IPS DF 4.7 (cell line): ENCODE data around the gene AUTS2.

Source experiments
- DNase-seq: peaks from one replicate; pipeline ENCODE4 v3.0.0-alpha.2; 2013; ENCODE audit warnings: low spot score; ENCODE audit errors: extremely low read depth

Gene AUTS2

DNA sequence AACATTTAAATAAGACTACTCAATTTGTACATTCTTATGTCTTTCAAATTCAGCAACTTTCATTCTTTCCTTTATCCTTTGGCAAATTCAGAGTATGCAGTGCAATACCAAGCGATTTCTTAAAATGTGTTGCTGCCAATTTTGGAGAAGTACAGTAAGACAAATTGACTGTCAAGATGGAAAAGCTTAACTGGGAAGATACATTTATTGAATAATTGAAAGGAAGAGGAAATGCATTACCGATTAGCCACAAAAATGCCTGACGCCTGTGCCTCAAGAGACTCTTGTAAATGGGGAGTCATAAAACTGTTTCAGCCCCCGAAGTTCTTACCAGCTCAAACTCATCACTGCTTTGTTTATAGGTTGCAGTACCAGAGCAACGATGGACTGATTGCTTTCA lies 1160.4 kb downstream of the AUTS2 start:
- DNase-seq, result no peak

DNA sequence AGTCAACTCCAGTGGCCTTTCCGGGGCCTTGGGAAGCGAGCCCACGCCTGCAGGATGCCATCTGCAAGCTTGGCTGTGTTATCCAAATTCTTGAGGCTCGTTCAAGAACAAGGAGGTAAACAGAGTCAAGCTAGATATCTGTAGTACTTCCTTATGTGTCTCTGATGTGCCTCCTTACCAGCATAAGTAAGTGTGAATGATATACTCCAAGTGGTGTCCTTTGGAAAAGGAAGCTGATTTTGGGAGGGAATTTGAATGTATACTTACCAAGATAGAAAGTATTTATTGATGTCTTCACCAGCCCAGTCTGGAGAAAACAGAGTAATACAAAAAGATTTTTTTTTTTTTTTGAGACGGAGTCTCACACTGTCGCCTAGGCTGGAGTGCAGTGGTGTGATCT lies 1161.4 kb downstream of the AUTS2 start:
- no peak for DNase-seq

DNA sequence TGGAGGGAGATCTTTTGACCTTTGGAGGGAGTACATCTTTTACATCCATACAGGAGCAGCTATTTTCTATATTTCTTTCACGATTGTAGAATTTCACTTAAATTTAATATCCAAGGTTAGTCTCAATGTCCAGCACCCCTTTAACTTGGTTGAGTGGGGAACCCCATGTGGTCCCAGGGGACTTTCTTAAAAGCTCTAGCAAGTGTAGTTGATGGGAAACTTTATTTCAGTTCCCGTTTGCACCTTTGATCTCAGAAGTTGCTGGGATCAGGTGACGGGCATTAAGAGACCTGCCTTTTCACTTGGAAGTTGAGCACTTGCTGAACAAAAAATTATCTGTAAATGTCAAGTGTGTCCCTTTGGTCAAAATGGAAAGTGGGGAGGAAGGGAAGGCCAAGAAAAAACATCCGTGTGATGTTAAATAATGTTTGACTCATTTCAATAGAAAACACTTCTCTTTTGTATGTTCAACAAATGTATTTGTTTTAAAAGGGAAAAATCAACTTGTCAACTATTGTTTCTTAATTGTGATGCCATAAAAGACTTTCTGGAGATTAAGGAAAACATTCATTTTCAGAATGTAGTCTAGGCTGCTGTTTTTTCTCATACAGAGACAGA lies 1163.5 kb downstream of the AUTS2 start:
- no peak for DNase-seq

DNA sequence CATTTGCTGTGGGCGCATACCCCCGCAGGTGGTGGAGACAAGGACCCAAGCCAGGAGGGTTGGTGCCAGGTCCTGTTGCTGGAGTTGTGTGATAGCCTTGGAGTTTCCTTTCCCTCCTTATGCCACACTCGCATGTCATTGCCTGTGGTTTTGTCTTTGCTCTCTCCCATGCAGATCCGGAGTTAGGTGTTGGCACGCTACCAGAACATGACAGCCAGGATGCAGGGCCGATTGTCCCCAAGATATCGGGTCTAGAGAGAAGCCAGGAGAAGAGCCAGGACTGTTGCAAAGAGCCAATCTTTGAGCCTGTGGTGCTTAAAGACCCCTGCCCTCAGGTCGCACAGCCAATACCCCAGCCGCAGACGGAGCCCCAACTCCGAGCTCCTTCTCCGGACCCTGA lies 1164.4 kb downstream of the AUTS2 start:
- no peak for DNase-seq

DNA sequence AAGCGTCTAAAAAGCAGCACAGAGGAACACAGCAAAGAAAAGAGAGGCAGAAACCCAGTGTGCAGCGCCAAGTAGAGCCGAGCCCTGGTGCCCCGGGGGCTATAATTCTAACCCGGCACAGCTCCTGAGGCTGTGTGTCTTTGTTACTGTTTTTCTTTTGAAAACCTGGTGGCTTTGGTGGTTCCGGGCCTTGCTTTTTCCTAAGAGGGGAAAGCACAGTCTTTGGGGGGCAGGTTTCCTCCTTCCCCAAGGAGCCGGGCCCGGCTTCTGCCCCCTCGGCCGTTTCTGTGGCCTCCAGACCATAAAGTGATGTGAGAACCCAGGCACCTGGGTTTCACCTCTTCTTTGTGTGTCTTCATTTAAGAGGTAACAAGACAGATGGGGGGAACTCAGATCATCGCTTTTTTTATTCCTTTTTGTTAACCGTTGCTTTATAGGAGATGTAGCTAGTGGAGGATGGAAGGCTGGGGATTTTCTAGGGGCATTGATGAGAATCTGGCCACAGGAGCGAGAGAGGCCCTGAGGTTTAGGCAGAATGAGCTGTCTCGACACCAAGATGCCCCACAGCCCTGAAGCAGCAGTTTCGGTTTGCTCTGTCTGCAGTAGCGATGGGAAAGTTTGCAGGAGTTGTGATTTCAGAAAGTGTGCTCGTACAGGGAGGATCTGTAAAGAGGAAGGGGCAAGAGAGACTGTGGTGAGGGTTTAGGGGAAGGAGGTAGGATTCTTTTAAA lies 1165.9 kb downstream of the AUTS2 start:
- no peak for DNase-seq

DNA sequence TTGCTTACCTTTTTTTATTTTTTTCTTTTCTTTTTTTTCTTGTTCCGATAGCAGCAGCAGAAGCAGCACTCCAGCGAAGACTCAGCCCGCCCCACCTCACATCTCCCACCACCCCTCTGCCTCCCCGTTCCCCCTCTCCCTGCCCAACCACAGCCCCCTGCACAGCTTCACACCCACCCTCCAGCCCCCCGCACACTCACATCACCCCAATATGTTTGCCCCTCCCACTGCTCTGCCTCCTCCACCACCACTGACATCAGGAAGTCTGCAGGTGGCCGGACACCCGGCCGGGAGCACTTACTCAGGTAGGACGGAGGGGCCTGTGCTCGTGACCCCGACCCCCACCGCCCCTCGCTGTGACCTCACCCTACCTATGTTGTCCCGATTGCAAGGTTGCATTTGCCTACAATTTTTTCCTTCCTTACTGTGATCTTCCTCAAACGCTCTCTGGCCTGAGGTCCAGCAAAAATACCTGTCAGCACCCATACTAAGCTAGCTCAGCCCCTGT lies 1166.5 kb downstream of the AUTS2 start:
- no peak for DNase-seq

DNA sequence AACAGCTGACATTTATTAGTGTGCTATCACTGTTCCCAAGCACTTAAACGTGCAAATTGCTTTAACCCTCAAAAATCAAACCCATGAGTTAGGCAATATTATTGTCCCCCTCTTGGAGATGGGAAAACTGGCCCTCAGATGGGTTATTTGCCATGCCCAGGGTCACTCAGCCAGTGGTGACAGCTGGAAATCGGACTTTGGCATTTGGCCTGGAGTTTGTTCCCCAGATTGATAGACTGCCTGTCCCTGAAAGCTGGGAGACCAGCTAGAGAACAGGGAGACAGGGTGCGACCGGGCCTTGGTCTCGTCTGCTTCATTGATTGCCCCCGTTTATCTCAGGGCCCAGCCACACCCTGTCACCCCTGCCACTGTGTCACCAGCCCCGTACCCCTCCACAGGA lies 1167.4 kb downstream of the AUTS2 start:
- no peak for DNase-seq

DNA sequence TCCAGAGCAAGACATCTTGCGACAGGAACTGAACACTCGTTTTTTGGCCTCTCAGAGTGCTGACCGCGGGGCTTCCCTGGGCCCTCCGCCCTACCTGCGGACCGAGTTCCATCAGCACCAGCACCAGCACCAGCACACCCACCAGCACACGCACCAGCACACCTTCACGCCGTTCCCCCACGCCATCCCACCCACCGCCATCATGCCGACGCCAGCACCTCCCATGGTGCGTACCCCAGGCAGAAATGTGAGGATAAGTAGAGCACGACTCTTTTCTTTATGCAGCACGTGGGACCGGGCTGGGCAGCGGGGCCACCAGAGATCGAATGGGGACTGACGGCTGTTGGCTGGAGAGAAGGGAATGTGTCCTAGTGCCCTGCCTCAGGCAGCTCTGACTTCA lies 1167.8 kb downstream of the AUTS2 start:
- DNase-seq, result no peak

DNA sequence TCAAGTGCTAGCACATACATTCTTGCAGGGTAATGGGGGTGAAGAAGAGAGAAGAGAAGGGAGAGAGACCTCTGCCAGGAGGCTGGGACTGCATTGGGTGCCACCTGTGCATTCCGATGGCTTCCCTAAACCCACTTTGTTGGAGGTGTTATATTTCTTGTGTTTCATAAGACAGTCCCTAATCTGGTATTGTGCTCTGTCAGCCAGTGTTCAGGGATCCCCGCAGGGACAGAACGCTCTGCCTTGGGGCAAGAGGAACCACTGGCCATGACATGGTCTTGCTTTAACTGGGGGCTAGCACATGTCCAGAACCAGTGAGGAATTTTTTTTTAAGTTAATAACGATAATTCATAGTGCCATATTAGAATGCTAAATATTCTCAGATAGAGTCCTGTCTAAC lies 1168.4 kb downstream of the AUTS2 start:
- no peak for DNase-seq

DNA sequence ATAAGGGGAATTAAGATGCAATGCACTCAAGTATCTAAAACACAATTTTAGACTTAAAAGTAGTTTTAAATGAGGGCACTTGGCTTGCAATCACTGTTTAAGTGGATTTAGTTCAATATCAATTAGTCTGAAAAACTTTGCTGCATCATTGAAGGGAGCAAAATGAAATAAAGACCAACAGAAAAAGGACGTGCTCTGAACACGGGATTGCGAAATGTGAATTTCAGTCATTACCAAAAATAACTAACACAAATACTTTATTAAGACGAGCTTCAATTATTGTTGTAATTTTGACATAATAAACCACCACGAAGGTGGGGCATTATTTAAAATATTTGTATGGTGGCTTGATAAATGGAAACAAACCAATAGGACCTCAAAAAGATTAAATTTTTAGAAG lies 1171.9 kb downstream of the AUTS2 start:
- no peak for DNase-seq

DNA sequence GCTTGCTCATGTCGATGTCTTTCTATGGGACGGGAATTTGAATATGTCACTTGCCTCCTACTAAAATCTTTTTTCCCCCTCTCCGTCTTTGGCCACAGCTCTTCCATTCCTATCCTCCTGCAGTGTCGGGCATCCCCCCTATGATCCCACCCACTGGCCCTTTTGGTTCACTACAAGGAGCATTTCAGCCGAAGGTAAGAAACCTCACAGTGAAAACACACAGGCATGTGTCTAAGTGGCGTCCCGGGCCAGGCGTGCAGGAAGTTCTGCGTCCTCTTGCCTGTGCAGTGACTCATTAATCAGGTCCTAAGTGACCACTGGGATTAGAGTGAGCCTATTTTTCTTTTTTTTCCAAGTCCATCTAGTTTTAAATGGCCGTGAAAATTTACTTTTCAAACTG lies 1173.2 kb downstream of the AUTS2 start:
- DNase-seq, result no peak

DNA sequence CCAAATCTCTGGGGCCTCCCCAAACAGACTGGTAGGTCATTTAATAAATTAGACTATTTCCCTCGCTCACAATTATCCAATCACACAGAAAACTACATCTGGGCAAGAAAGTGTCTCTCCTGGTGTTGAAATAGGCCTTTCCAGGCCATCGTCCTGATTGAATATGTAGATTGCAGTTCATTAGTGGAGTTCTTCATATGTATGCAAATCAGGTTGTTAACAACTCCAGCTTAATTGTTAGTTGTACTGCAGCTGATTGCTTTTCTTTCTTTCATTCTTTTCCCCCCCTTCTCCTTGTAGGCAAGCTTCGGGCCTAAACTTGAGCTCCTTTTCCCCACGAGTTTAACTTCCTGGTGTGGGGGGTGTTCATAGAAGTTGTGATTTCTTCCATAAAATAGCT lies 1174.6 kb downstream of the AUTS2 start:
- no peak for DNase-seq

DNA sequence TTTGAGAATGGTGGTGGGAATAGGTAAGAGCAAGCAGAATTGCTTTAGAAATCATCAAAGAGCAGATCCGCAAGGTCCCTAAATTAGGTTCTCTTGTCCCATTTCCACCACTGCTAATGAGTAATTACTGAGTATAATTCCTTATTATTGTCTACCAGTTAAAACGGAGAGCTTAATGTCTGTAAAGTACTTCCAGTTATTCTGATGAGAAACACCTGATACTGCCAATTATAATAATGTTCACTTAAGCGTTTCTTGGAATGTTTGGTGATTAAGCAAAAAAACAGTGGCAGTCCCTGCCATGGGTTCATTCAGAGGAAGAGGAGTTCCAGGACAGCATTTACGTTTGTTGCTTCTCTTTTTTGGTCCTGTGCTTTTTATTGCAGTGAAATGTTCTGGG lies 1175.1 kb downstream of the AUTS2 start:
- no peak for DNase-seq

DNA sequence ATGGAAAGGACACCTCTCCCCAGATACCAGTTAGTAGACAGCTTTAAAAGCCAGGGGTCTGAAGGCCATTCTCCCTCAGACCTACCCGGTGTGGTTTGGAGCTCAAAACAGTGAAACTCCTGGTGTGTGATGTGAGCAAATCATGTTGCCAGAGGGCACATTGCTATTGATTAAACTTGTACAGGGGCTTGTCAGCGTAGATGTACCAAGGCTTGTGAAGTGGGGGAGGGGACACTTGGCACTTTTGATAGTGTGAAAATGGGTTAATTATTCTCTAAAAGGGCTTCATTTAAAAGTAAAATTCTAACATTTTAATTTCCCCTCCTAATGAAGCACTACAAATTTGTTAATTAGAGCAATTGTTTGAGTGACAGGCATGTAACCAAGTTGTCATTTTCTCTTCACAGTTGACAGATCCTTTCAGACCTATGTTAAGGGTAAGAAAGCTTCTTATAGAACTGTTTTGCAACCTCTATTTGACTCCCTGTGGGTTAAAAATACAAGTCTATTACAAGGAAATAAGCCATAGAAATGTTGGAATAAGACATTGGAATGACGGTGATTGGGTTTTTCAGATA lies 1176.8 kb downstream of the AUTS2 start:
- DNase-seq, result no peak

DNA sequence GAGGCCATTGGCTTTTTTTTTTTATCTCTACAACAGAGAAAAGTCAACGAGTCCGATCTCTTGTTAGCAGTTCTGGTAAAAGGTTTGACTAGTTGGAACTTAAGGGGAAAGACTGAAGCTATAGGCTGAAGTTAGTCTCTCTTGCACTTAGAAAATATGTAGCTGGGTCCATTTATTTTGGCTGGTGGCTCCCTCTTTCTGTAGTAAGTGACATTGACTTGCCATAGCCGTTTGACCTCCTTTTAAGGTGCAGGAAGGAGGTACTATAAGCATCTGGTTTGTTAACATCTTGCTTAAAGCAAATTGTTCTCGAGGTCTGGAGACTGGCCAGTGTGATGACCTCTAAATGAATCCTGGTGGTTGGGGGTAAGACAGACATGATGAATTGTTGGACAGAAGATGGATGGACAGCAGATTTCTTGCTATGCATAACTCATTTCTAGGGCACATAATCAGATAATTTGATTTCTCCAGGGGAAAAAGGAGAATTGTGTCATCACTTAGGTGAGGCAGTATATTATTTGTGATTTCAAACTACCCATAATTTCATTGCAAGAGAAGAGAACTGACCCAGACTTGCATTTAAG lies 1177.4 kb downstream of the AUTS2 start:
- DNase-seq, result no peak

DNA sequence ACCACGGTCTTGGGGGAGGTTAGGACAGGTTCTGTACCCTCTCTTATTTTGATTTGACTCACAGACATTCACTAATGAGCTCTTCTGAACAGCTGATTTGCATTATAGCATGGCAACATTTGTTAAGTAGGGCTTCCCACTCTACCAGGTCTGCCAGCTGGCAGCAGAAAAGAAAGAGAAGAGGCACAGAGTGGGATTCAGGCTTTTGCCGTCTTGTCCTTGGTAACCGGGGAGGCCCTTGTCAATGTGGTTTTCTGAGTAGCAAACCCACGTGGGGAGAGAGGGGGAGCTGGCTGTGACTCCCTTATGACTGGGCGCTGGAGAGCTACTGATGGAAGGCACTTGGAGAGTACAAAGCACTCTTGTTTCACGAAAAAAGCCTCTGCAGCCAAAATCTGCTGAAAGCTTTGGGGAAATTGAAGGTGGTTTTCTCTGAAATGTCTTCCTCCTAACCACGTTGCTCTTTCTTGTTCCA lies 1178.4 kb downstream of the AUTS2 start:
- no peak for DNase-seq

DNA sequence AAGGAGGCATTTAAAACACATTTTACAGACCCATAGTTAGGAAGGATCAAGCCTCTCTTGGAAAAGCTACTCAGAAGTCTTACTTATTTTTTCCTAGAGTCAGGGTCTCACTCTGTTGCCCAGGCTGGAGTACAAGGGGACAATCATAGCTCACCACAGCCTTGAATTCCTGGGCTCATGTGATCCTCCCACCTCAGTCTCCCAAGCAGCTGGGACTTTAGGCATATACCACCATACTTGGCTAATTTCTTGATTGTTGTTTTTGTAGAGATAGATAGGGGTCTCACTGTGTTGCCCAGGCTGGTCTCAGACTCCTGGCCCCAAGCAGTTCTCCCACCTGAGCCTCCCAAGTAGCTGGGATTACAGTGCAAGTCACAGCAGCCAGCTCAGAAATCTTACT lies 1179.0 kb downstream of the AUTS2 start:
- no peak for DNase-seq

DNA sequence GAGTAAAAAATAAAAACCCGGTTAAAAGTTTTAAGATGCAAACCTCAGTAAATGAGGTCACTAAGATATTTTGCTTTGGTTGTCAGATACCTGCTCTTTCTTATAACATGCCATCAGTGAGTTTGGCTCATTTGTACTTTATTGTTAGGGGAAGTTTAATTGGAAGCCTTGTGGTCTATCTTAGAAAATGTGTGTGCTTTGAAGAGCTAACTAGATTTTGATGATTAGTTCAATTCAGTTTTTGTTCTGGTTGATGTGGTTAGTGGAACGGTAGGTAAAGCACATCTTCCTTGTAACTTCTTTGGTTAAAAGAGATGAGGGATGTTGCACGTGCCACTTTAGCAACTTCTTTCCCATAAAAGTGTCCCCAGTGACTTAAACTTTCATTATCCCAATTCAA lies 1180.3 kb downstream of the AUTS2 start:
- DNase-seq, result no peak

DNA sequence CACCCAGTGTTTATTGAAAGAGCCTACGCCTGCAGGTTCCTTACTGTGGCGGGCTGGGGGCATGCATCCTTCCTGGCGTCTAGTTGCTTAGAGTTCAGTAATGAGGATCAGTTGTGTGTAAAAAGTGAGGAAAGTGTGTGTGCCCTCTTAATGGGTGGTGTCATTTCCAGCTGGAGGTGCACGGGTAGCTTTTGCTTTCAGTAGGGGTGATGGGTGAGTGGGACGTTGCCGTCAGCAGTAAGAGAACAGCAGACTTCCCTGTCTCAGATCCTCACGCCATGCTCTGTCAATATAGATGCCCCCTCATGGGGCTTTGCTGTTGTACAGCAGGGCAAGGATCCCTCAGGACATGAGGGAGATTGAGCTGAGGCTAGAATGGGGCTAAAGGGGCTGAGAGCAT lies 1181.0 kb downstream of the AUTS2 start:
- no peak for DNase-seq

DNA sequence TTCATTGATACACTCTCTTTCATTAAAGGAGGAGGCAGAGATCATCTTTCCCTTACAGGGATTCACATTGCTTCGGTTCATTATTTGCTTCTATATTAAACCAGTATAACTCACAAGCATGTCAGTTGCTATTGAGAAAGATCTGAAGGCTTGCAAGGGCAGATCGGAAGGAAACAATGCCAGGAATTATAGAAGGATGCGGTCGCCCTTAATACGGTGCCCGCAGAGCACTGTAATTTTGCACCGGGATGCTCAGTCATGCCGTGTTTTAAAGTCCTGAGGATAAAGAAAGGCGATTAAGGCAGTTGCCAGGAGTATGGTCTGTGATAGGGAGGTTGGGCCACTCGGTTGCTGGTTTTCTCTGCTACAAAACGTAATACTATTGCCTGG lies 1183.6 kb downstream of the AUTS2 start:
- DNase-seq, result no peak

DNA sequence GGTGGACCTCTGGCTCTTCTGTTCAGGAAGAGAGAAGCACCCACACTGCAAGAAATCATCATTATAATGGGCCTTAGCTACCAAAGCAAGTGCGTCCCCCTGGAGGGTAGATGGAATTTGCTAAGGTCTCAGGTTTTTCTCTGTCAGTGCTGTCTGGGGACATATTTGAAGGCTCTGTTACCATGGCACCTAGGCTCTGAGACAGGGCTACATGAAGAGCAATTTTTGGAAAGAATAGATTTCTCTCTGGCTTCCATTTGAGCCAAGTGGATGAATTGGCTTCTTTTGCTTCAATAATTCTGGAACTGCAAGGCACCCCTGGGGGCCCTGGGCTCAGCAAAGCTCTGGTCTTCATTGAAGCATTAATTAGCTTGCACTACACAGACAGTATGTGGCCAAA lies 1184.5 kb downstream of the AUTS2 start:
- DNase-seq, result no peak

DNA sequence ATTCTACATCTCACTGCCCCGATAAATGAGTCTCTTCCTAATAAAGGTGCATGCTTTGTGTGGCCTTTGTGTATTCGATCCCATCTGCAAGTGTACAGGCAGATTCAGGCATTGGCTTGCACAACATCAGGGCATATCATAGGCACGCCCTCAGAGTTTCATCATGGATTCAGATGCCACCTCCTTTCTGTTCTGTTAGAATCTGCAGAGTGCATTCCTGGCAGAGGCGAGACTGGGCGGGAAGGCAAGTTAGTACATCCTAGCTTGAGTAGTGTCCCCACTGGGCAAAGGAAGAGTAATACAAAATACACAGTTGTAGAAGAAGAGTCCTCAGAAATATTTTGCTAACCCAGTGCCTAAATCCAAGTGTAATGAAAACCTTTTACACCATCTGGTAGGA lies 1187.2 kb downstream of the AUTS2 start:
- no peak for DNase-seq
